ENCODE data around the gene PTPRM. TPM values are rescaled to one million over a fixed set of nuclear protein-coding genes. Genes with fewer than 3 reads are reported as not detected.

Gene PTPRM
- total RNA-seq, 1 experiment from 2014 or later, result 6.2 TPM

DNA sequence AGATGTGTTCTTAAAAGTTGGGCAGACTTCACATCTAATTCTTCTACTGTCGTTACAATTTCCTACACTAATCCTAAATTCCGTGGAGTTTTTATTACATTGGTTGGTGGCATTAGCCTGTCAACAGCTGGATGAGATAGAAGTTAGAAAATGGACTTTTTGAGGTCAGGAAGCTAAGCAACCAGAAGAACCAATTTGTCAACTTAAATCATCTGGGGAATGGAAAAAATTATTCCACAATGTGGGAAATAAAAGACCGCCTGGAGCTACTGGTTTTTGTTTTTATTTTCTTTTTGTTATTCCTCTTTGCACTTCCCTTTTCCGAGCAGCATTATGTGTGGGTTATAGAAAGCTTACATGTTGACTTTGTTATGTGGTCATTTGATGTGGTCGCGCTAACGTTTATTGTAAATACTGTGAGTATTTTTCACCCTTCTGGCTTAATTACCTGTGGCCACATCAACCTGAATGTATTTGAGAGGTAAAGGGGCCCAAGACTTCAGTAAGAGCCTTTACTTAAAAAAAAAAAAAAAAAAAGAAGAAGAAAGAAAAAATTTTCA lies 75.3 kb downstream of the PTPRM start:
- no peaks in the 10 kb centered on the region for H3K79me2 ChIP-seq (ENCODE audit: insufficient read depth, low read length)
- H4K8ac ChIP-seq (replicated peaks; ENCODE audit: insufficient read length, low read depth, low read length), result no peak overlapping the region
- no peak overlapping the region for H2BK120ac ChIP-seq (ENCODE audit: low read depth, low read length, poor library complexity, severe bottlenecking)
- no CpG with 5 or more reads among the region's 7 CpGs for WGBS (ENCODE audit: extremely low coverage, insufficient read length, low lambda C conversion rate)
- Mint-ChIP-seq H3K4me3 (no peak overlapping the region), H3K27me3 (ENCODE audit: low read depth) (no peaks in the 10 kb centered on the region), H3K27ac (no peak overlapping the region), H3K4me1 (peaks cover 14 to 15% of the 10 kb centered on the region in 2 experiments), H3K9me3 (no peaks in the 10 kb centered on the region), H3K36me3 (ENCODE audit: insufficient read depth in 1 of 3, low read depth in 3 of 3) (no peaks in the 10 kb centered on the region)
- H3K79me1 ChIP-seq (ENCODE audit: insufficient read depth, low read depth, low read length, poor library complexity, severe bottlenecking), result no peaks in the 10 kb centered on the region
- no peak overlapping the region for H2BK5ac ChIP-seq (ENCODE audit: insufficient read length, low read length)
- TF ChIP-seq, protein P1, sequence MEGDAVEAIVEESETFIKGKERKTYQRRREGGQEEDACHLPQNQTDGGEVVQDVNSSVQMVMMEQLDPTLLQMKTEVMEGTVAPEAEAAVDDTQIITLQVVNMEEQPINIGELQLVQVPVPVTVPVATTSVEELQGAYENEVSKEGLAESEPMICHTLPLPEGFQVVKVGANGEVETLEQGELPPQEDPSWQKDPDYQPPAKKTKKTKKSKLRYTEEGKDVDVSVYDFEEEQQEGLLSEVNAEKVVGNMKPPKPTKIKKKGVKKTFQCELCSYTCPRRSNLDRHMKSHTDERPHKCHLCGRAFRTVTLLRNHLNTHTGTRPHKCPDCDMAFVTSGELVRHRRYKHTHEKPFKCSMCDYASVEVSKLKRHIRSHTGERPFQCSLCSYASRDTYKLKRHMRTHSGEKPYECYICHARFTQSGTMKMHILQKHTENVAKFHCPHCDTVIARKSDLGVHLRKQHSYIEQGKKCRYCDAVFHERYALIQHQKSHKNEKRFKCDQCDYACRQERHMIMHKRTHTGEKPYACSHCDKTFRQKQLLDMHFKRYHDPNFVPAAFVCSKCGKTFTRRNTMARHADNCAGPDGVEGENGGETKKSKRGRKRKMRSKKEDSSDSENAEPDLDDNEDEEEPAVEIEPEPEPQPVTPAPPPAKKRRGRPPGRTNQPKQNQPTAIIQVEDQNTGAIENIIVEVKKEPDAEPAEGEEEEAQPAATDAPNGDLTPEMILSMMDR (conservative IDR thresholded peaks at IDR 0.05), result no peak
- no peak overlapping the region for H2AFZ ChIP-seq (ENCODE audit: low read length)
- H3K9me3 ChIP-seq (ENCODE audit: control insufficient read depth, low read depth, low read length), result no peaks in the 10 kb centered on the region
- no peak overlapping the region for H2BK12ac ChIP-seq (ENCODE audit: insufficient read length, low read depth, low read length)
- no peak overlapping the region for H3K9ac ChIP-seq (ENCODE audit: extremely low read depth, insufficient read length, low read length)
- no peak overlapping the region for H2BK20ac ChIP-seq (ENCODE audit: low read depth, low read length, poor library complexity, severe bottlenecking)
- no peak overlapping the region for H4K5ac ChIP-seq (ENCODE audit: insufficient read length, low read depth, low read length)
- no peak overlapping the region for H3K14ac ChIP-seq (ENCODE audit: insufficient read depth, low read length)
- no peak overlapping the region for H3T11ph ChIP-seq (ENCODE audit: low read length)
- DNase-seq, result no peak
- H3K4ac ChIP-seq (ENCODE audit: low read depth, low read length), result no peak overlapping the region
- no peaks in the 10 kb centered on the region for H3K27me3 ChIP-seq (ENCODE audit: insufficient read depth, low read length)
- peaks cover 3% of the 10 kb centered on the region; the same call in 1 of the 2 replicates for H3K4me1 ChIP-seq (ENCODE audit: insufficient read depth, low read length)
- no peak overlapping the region for H2BK15ac ChIP-seq (ENCODE audit: low read depth, low read length)
- H4K20me1 ChIP-seq (ENCODE audit: control insufficient read depth, insufficient read depth, insufficient read length), result no peaks in the 10 kb centered on the region
- H3K27ac ChIP-seq (ENCODE audit: insufficient read length, low read depth, low read length), result no peak overlapping the region
- no peak overlapping the region for H4K91ac ChIP-seq (ENCODE audit: insufficient read length, low read depth, low read length)
- no peak overlapping the region for H3K56ac ChIP-seq (ENCODE audit: insufficient read length, low read depth, low read length)
- no peak overlapping the region for H3K4me2 ChIP-seq (ENCODE audit: insufficient read depth, insufficient read length, low read length)
- H3K23me2 ChIP-seq (ENCODE audit: insufficient read length, low read depth, low read length, poor library complexity, severe bottlenecking), result no peaks in the 10 kb centered on the region
- no peak overlapping the region for H3K18ac ChIP-seq (ENCODE audit: insufficient read length, low read depth, low read length)
- no peak overlapping the region for H3K23ac ChIP-seq (ENCODE audit: insufficient read length, low read depth, low read length)
- H2AK5ac ChIP-seq (ENCODE audit: insufficient read length, low read length), result no peak overlapping the region
